ENCODE data around the gene DPP6. TPM values are rescaled to one million over a fixed set of nuclear protein-coding genes. Genes with fewer than 3 reads are reported as not detected.

The DPP6 gene
- total RNA-seq, 3 donors from 2014 or later, result 0.59 to 0.98 TPM; not detected in 1

DNA sequence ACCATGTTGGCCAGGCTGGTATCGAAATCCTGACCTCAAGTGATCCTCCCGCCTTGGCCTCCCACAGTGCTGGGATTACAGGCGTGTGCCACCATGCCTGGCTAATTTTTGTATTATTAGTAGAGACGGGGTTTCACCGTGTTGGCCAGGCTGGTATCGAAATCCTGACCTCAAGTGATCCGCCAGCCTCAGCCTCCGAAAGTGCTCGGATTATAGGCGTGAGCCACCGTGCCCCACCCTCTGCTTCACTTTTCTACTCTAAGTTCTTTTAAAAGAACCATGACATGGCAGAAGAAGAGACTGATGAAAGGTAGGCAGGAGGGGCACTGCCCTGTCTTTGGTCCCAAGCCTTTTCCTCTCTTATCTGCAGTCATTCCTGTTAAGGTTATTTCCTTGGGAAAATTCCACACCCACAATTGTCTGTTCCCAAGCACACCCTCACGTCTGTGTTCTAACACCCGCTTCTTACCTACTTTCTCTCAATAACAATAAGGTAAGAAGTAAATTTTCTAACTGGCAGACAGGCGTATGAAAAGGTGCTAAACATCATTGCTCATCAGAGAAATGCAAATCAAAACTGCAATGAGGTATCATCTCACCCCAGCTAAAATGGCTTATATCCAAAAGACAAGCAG lies 291.7 kb downstream of the DPP6 start:
- H3K4me3 ChIP-seq, result no peak overlapping the region
- H3K4me1 ChIP-seq, result no peaks in the 10 kb centered on the region
- H3K9me3 ChIP-seq, result no peaks in the 10 kb centered on the region
- H3K27ac ChIP-seq, result no peak overlapping the region
- TF ChIP-seq POLR2A (IDR thresholded peaks at IDR 0.05) (no peak), POLR2AphosphoS5 (IDR thresholded peaks at IDR 0.05) (no peak)
- TF ChIP-seq, protein P1, sequence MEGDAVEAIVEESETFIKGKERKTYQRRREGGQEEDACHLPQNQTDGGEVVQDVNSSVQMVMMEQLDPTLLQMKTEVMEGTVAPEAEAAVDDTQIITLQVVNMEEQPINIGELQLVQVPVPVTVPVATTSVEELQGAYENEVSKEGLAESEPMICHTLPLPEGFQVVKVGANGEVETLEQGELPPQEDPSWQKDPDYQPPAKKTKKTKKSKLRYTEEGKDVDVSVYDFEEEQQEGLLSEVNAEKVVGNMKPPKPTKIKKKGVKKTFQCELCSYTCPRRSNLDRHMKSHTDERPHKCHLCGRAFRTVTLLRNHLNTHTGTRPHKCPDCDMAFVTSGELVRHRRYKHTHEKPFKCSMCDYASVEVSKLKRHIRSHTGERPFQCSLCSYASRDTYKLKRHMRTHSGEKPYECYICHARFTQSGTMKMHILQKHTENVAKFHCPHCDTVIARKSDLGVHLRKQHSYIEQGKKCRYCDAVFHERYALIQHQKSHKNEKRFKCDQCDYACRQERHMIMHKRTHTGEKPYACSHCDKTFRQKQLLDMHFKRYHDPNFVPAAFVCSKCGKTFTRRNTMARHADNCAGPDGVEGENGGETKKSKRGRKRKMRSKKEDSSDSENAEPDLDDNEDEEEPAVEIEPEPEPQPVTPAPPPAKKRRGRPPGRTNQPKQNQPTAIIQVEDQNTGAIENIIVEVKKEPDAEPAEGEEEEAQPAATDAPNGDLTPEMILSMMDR (IDR thresholded peaks at IDR 0.05), result no peak
- H3K27me3 ChIP-seq, result no peaks in the 10 kb centered on the region
- no peak for DNase-seq (ENCODE audit: low spot score in 2 of 2)
- H3K36me3 ChIP-seq, result no peaks in the 10 kb centered on the region
- intact Hi-C loops (cut with DNase I; ENCODE audit: low total_unique reads), result loop anchor here (5.0 kb wide), 1 partner anchor 1058 kb away; no protein-coding TSS in a partner anchor

DNA sequence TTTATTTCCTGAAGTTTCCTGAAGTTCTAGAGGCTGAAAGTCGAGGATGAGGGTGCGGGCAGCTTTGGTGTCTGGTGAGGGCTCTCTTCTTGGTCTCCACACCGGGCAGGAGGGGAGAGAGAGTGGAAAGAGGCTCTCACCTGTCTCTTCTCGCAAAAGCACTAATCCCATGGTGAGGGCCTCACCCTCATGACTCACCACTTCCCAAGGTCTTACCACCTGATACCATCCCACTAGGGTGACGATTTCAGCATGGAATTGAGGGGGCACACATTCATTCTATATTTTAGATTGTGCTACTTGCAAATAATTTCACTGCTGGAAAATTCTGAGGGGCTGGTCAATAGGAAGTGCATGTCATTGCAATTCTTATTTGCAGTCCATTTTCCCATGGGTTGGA lies 292.9 kb downstream of the DPP6 start:
- intact Hi-C loops (cut with DNase I; ENCODE audit: low total_unique reads), result no loop called here
- H3K36me3 ChIP-seq, result no peaks in the 10 kb centered on the region
- DNase-seq (ENCODE audit: low spot score in 2 of 2), result no peak
- no peak overlapping the region for H3K4me3 ChIP-seq
- no peaks in the 10 kb centered on the region for H3K4me1 ChIP-seq
- no peak for TF ChIP-seq POLR2AphosphoS5 (IDR thresholded peaks at IDR 0.05)
- TF ChIP-seq POLR2A (IDR thresholded peaks at IDR 0.05), result no peak
- TF ChIP-seq, protein P1 (IDR thresholded peaks at IDR 0.05), result no peak
- no peak overlapping the region for H3K27ac ChIP-seq
- H3K9me3 ChIP-seq, result no peaks in the 10 kb centered on the region
- no peaks in the 10 kb centered on the region for H3K27me3 ChIP-seq

DNA sequence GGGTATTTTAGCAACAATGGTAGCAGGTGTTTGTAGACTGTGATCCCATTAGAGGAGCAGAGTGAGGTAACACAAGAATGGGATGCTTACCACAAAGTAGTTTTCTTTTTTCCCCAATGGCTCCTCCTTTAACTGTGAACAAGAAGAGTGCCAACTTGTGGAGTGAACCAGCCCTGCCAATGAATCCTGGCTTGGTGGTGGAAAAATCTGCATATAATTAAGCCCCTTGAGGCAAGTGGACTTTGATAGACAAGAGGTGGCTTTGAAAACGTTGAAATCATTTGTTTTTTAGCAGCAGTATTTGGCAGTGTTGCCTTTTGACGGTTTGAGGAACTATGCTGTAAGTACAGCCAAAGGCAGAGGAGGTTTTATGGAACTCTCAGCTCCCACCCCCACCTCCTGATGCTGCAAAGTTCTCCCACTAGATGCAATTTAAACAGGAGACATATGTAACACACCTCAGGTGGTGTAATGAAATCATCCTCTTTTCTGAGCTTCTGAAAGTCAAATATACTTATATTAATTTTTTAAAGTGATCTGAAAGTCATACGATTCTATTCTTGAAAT lies 295.6 kb downstream of the DPP6 start:
- no peak for DNase-seq (ENCODE audit: low spot score in 2 of 2)
- TF ChIP-seq POLR2AphosphoS5 (IDR thresholded peaks at IDR 0.05), result no peak
- TF ChIP-seq POLR2A (IDR thresholded peaks at IDR 0.05), result no peak
- TF ChIP-seq, protein P1 (IDR thresholded peaks at IDR 0.05), result no peak
- no peaks in the 10 kb centered on the region for H3K36me3 ChIP-seq
- H3K4me1 ChIP-seq, result no peaks in the 10 kb centered on the region
- intact Hi-C loops (cut with DNase I; ENCODE audit: low total_unique reads), result no loop called here
- no peak overlapping the region for H3K4me3 ChIP-seq
- no peaks in the 10 kb centered on the region for H3K27me3 ChIP-seq
- no peak overlapping the region for H3K27ac ChIP-seq
- H3K9me3 ChIP-seq, result no peaks in the 10 kb centered on the region

DNA sequence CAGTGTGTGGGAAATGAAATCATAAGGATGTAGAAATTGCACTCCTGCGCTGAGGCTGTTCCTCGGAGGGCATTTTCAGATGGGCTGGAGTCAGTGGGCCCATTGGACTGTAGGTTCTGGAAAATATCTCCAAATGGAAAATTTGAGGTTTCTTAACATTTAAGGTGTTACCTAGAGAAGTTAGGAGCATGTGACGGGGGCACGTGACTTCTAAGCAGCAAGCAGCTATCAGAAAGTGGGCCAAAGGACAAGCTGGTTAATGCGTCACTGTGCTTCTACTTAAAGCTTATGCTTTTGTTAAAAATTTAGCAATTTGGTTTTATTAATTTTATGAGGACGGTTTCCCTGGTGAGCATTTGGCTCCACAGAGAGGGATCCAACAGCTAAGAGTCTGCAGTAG lies 298.7 kb downstream of the DPP6 start:
- no peak for DNase-seq (ENCODE audit: low spot score in 2 of 2)
- Histone ChIP-seq H3K4me3 (no peak overlapping the region), H3K4me1 (no peaks in the 10 kb centered on the region), H3K9me3 (no peaks in the 10 kb centered on the region), H3K27me3 (no peaks in the 10 kb centered on the region), H3K27ac (no peak overlapping the region), H3K36me3 (no peaks in the 10 kb centered on the region)
- intact Hi-C loops (cut with DNase I; ENCODE audit: low total_unique reads), result loop anchor here (5.0 kb wide), 1 partner anchor 826 kb away; no protein-coding TSS in a partner anchor
- TF ChIP-seq, protein P1 (IDR thresholded peaks at IDR 0.05), result no peak
- TF ChIP-seq POLR2AphosphoS5 (IDR thresholded peaks at IDR 0.05) (no peak), POLR2A (IDR thresholded peaks at IDR 0.05) (no peak)

DNA sequence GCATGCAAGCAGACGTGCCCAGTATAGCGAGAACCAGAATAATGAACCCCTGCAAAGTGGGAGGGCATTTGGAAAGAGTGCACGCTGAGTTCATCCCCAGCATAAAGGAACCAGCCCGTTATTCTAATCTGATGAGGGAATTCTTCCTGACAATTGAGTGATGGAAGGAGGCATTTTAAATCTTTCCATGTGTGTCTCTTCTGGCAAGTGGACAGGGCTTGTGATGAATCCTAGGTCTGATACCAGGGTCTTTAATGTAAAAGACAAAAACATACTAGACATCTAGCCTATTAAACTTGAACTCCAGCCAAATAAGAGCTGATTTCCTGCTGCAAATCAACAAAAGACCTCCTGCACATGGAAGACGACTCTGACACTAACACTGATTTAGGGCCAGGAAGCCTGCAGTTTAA lies 301.2 kb downstream of the DPP6 start:
- TF ChIP-seq, protein P1 (IDR thresholded peaks at IDR 0.05), result no peak
- TF ChIP-seq POLR2AphosphoS5 (IDR thresholded peaks at IDR 0.05) (no peak), POLR2A (IDR thresholded peaks at IDR 0.05) (no peak)
- intact Hi-C loops (cut with DNase I; ENCODE audit: low total_unique reads), result loop anchor here (5.0 kb wide), 1 partner anchor 824 kb away; no protein-coding TSS in a partner anchor
- no peaks in the 10 kb centered on the region for H3K27me3 ChIP-seq
- H3K4me1 ChIP-seq, result no peaks in the 10 kb centered on the region
- no peak overlapping the region for H3K4me3 ChIP-seq
- no peak for DNase-seq (ENCODE audit: low spot score in 2 of 2)
- H3K27ac ChIP-seq, result no peak overlapping the region
- H3K9me3 ChIP-seq, result no peaks in the 10 kb centered on the region
- H3K36me3 ChIP-seq, result no peaks in the 10 kb centered on the region
